Stimulated activated CD8-positive, alpha-beta memory T cell treated with anti-CD3 and anti-CD28 coated beads, Interleukin-15, amount 100 ng/mL, for 1 hour (primary cell): ENCODE results near the gene TTC21A.
A peak's percentile ranks its signal among the peaks of the same experiment; 100 is the strongest.

Experiments
- DNase-seq: peaks from one replicate; pipeline ENCODE4 v3.0.0-alpha.2; 2020; ENCODE audit warnings: low read depth

Gene TTC21A

GRCh38 chr3:39180546-39181346 is 73.3 kb downstream of the TTC21A start:
- peak; percentile 75 for DNase-seq

GRCh38 chr3:39181408-39182335 is 74.2 kb downstream of the TTC21A start:
- no peak for DNase-seq

- no peak for DNase-seq
Observed at GRCh38 chr3:39183211-39184080, 76.0 kb downstream of the TTC21A start.

- DNase-seq = no peak
Observed at GRCh38 chr3:39184081-39184967, 76.8 kb downstream of the TTC21A start.

GRCh38 chr3:39184968-39185285 is 77.4 kb downstream of the TTC21A start:
- no peak for DNase-seq

- no peak for DNase-seq
Observed at GRCh38 chr3:39185326-39185958, 78.0 kb downstream of the TTC21A start.

- DNase-seq = no peak
Observed at GRCh38 chr3:39185959-39186691, 78.6 kb downstream of the TTC21A start.

- no peak for DNase-seq
Observed at GRCh38 chr3:39186692-39187151, 79.2 kb downstream of the TTC21A start.

GRCh38 chr3:39187372-39188155 is 80.1 kb downstream of the TTC21A start:
- no peak for DNase-seq
